HEK293 (cell line): ENCODE data around the gene KDELR1.

Source experiments
- CTCF ChIA-PET: fragments of 350-600 bp; formaldehyde crosslinking; extraction: SDS; loops from one replicate; lab custom pipeline; 2021; ENCODE audit warnings: antibody characterized with exemption; lab: Yijun Ruan, JAX
- POLR2A ChIA-PET: fragments of 300-600 bp; formaldehyde crosslinking; extraction: SDS; loops from one replicate; lab custom pipeline; 2020; ENCODE audit warnings: antibody characterized with exemption, inconsistent platforms; lab: Yijun Ruan, JAX
- H3K27ac ChIP-seq: fragments of 200-500 bp; sonication (Bioruptor generic); 2 replicates; pipeline ENCODE4 v1.5.1; 2014; ENCODE audit warnings: low read depth, low read length, control low read depth, inconsistent platforms; ENCODE audit errors: extremely low read depth
- H3K36me3 ChIP-seq, 2 experiments: fragments of 200-500 bp in 1 of 2; sonication (Bioruptor generic) in 1 of 2; 1 replicate in 1 of 2; 2 replicates in 1 of 2; pipeline ENCODE4 v1.5.1; 2014 to 2017; ENCODE audit warnings: inconsistent platforms in 2 of 2, low read length in 2 of 2; ENCODE audit not compliant: control insufficient read depth in 2 of 2, insufficient read depth in 1 of 2
- H3K4me1 ChIP-seq: fragments of 200-500 bp; sonication (Bioruptor generic); 2 replicates; pipeline ENCODE4 v1.5.1; 2014; ENCODE audit warnings: mild to moderate bottlenecking, low read length, inconsistent platforms; ENCODE audit not compliant: control insufficient read depth, insufficient read depth
- H3K4me3 ChIP-seq: 2 replicates; pipeline ENCODE4 v1.5.1; 2011; ENCODE audit warnings: low read depth, mild to moderate bottlenecking, control low read depth, low read length, moderate library complexity
- H3K9me3 ChIP-seq: fragments of 200-500 bp; sonication (Bioruptor generic); 2 replicates; pipeline ENCODE4 v1.5.1; 2014; ENCODE audit warnings: low read depth, low read length, inconsistent platforms; ENCODE audit not compliant: control insufficient read depth, insufficient read depth
- CTCF ChIP-seq: fragments of 450-650 bp; formaldehyde crosslinking; IDR thresholded peaks from 2 replicates; pipeline ENCODE4 v1.5.1; 2016; ENCODE audit warnings: missing biosample characterization, missing genetic modification characterization
- GLI2 ChIP-seq: fragments of 450-650 bp; formaldehyde crosslinking; IDR thresholded peaks from 2 replicates; pipeline ENCODE4; 2017; ENCODE audit warnings: missing biosample characterization, missing genetic modification characterization, low read depth, borderline replicate concordance
- GLI4 ChIP-seq: fragments of 450-650 bp; formaldehyde crosslinking; IDR thresholded peaks from 2 replicates; pipeline ENCODE4 v1.5.1; 2016; ENCODE audit warnings: missing biosample characterization, missing genetic modification characterization
- GLIS1 ChIP-seq: fragments of 450-650 bp; formaldehyde crosslinking; IDR thresholded peaks from 2 replicates; pipeline ENCODE4 v1.5.1; 2016; ENCODE audit warnings: missing biosample characterization, missing genetic modification characterization
- HOXA7 ChIP-seq: sonication (generic); formaldehyde crosslinking; IDR thresholded peaks from 2 replicates; pipeline ENCODE4 v1.8.1; 2022; ENCODE audit warnings: missing genetic modification reagents, borderline replicate concordance
- KLF10 ChIP-seq: fragments of 450-650 bp; IDR thresholded peaks from 2 replicates; pipeline ENCODE4 v1.5.1; 2018; ENCODE audit warnings: missing biosample characterization, mild to moderate bottlenecking, missing genetic modification characterization
- MEIS1 ChIP-seq: sonication (generic); formaldehyde crosslinking; IDR thresholded peaks from 2 replicates; pipeline ENCODE4 v1.8.1; 2022; ENCODE audit warnings: missing genetic modification reagents, mild to moderate bottlenecking, borderline replicate concordance
- RBAK ChIP-seq: fragments of 450-650 bp; formaldehyde crosslinking; IDR thresholded peaks from 2 replicates; pipeline ENCODE4 v1.5.1; 2016; ENCODE audit warnings: missing biosample characterization, missing genetic modification characterization
- YY2 ChIP-seq: fragments of 450-650 bp; formaldehyde crosslinking; IDR thresholded peaks from 2 replicates; pipeline ENCODE4 v1.5.1; 2016; ENCODE audit warnings: missing biosample characterization, missing genetic modification characterization
- ZBTB11 ChIP-seq: fragments of 450-650 bp; formaldehyde crosslinking; conservative IDR thresholded peaks from 2 replicates; pipeline ENCODE4 v1.5.1; 2016; ENCODE audit warnings: low read depth, missing biosample characterization, missing genetic modification characterization
- ZNF10 ChIP-seq: fragments of 450-650 bp; formaldehyde crosslinking; IDR thresholded peaks from 2 replicates; pipeline ENCODE4 v1.5.1; 2017; ENCODE audit warnings: missing biosample characterization, missing genetic modification characterization
- ZNF112 ChIP-seq: fragments of 450-650 bp; formaldehyde crosslinking; IDR thresholded peaks from 2 replicates; pipeline ENCODE4 v1.5.0; 2017; ENCODE audit warnings: missing biosample characterization, missing genetic modification characterization
- ZNF19 ChIP-seq: fragments of 450-650 bp; formaldehyde crosslinking; IDR thresholded peaks from 2 replicates; pipeline ENCODE4; 2016; ENCODE audit warnings: missing biosample characterization, missing genetic modification characterization, low read depth
- ZNF211 ChIP-seq: fragments of 450-650 bp; formaldehyde crosslinking; IDR thresholded peaks from 2 replicates; pipeline ENCODE4 v1.5.1; 2016; ENCODE audit warnings: low read depth, missing biosample characterization, missing genetic modification characterization
- ZNF274 ChIP-seq, 2 experiments: fragments of 200-500 bp in 1 of 2; fragments of 450-650 bp in 1 of 2; sonication (Bioruptor generic) in 1 of 2; formaldehyde crosslinking in 1 of 2; IDR thresholded peaks; 2 replicates each; pipeline versions ENCODE4 v1.5.1 to v1.6.1; 2014 to 2016; ENCODE audit warnings: borderline replicate concordance in 1 of 2, inconsistent platforms in 1 of 2, low read length in 1 of 2, missing biosample characterization in 1 of 2, missing genetic modification characterization in 1 of 2
- ZNF391 ChIP-seq: fragments of 450-650 bp; formaldehyde crosslinking; IDR thresholded peaks from 2 replicates; pipeline ENCODE4 v1.5.1; 2016; ENCODE audit warnings: low read depth, missing biosample characterization, missing genetic modification characterization, borderline replicate concordance
- ZNF398 ChIP-seq: fragments of 450-650 bp; formaldehyde crosslinking; IDR thresholded peaks from 2 replicates; pipeline ENCODE4 v1.5.1; 2017; ENCODE audit warnings: missing biosample characterization, missing genetic modification characterization
- ZNF513 ChIP-seq: fragments of 450-650 bp; IDR thresholded peaks from 2 replicates; pipeline ENCODE4 v1.5.1; 2018; ENCODE audit warnings: missing biosample characterization, missing genetic modification characterization
- ZNF529 ChIP-seq: fragments of 450-650 bp; formaldehyde crosslinking; IDR thresholded peaks from 2 replicates; pipeline ENCODE4 v1.5.1; 2017; ENCODE audit warnings: missing genetic modification characterization, missing biosample characterization; ENCODE audit not compliant: insufficient replicate concordance
- ZNF660 ChIP-seq: fragments of 450-650 bp; IDR thresholded peaks from 2 replicates; pipeline ENCODE4 v1.5.1; 2018; ENCODE audit warnings: missing biosample characterization, mild to moderate bottlenecking, missing genetic modification characterization
- ZNF677 ChIP-seq: fragments of 450-650 bp; IDR thresholded peaks from 2 replicates; pipeline ENCODE4 v1.5.0; 2018; ENCODE audit warnings: missing biosample characterization, mild to moderate bottlenecking, missing genetic modification characterization, moderate library complexity
- ZNF777 ChIP-seq: fragments of 450-650 bp; formaldehyde crosslinking; IDR thresholded peaks from 2 replicates; pipeline ENCODE4 v1.5.1; 2017; ENCODE audit warnings: missing biosample characterization, missing genetic modification characterization, borderline replicate concordance
- ZNF830 ChIP-seq: fragments of 450-650 bp; IDR thresholded peaks from 2 replicates; pipeline ENCODE4 v1.5.0; 2018; ENCODE audit warnings: missing biosample characterization, missing genetic modification characterization, low read depth, mild to moderate bottlenecking, moderate library complexity
- ZSCAN18 ChIP-seq: fragments of 450-650 bp; formaldehyde crosslinking; IDR thresholded peaks from 2 replicates; pipeline ENCODE4 v1.5.1; 2016; ENCODE audit warnings: missing biosample characterization, missing genetic modification characterization

KDELR1 gene

GRCh38 chr19:48390188-48391099, 907 bp downstream of the KDELR1 start:
- CTCF ChIA-PET = interaction anchor here (0.6 to 3.4 kb wide), 47 partner anchors 9 to 1521 kb away, joined by 3 to 69 read pairs (median 4); partner anchors contain the start of genes GRWD1, SYNGR4 and TMEM143
- Histone ChIP-seq H3K27ac (peak overlapping the region; percentile 94), H3K9me3 (no peaks in the 10 kb centered on the region), H3K4me1 (peaks cover 10% of the 10 kb centered on the region), H3K36me3 (peaks cover 41 to 42% of the 10 kb centered on the region in 2 experiments), H3K4me3 (peak overlapping the region; percentile 86)
- POLR2A ChIA-PET = interaction anchor here (0.6 to 1.9 kb wide), 19 partner anchors 10 to 198 kb away, joined by 3 to 42 read pairs (median 5); partner anchors contain the start of genes CARD8, EMP3, SYNGR4 and TMEM143
- TF ChIP-seq HOXA7 (CRISPR knock-in tag) (no peak), MEIS1 (CRISPR knock-in tag) (no peak), ZNF398 (tag by site-specific recombination) (no peak; the same call in 1 of the 2 replicates), ZNF529 (no peak), ZNF777 (peak; percentile 76; the same call in 1 of the 2 replicates), ZNF112 (tag by site-specific recombination) (no peak), ZNF10 (tag by site-specific recombination) (no peak), ZNF274 (IDR thresholded peaks at IDR 0.05; ENCODE audit: low read length) (no peak), ZNF274 (tag by site-specific recombination; IDR thresholded peaks at IDR 0.05; ENCODE audit: borderline replicate concordance) (no peak), YY2 (tag by site-specific recombination) (peak; percentile 80), GLI4 (peak; percentile 95; the same call in 1 of the 2 replicates), GLIS1 (tag by site-specific recombination) (peak; percentile 22; the same call in 1 of the 2 replicates), ZNF19 (tag by site-specific recombination) (no peak), ZNF211 (tag by site-specific recombination) (no peak), ZNF830 (tag by site-specific recombination) (no peak), ZSCAN18 (tag by site-specific recombination) (no peak), ZNF513 (tag by site-specific recombination) (no peak; the same call in 1 of the 2 replicates), KLF10 (tag by site-specific recombination) (no peak), GLI2 (tag by site-specific recombination) (no peak), ZBTB11 (tag by site-specific recombination) (peak; percentile 48), CTCF (tag by site-specific recombination) (peak; percentile 97), ZNF660 (tag by site-specific recombination) (peak; percentile 96), ZNF677 (tag by site-specific recombination) (no peak), ZNF391 (tag by site-specific recombination) (peak; percentile 54; the same call in 1 of the 2 replicates), RBAK (no peak)
